LHCN-M2 (cell line): ENCODE measurements around the gene ZNF354C. TPM values are rescaled to one million over a fixed set of nuclear protein-coding genes. Genes with fewer than 3 reads are reported as not detected.
"Not testable (repeated sequence)": the region's sequence is repeated elsewhere in the genome, so short reads cannot be mapped to it uniquely, and the experiment has no call there.

ENCODE experiments used
- DNase-seq: peaks from one replicate; pipeline ENCODE4 v3.0.0-alpha.2; 2012; ENCODE audit warnings: low read depth
- polyA plus RNA-seq: library from polyadenylated mRNA; unstranded; fragments of >200 nt; gene quantifications from one replicate; pipeline ENCODE4 v1.2.1, GENCODE V29; 2012; ENCODE audit warnings: missing spikeins
- total RNA-seq: library from RNA; depleted of rRNA; stranded (reverse); fragments of >200 nt; gene quantifications from 2 replicates; pipeline ENCODE4 v1.2.3, GENCODE V29; 2014; rRNA removed

Gene ZNF354C
- 5.2 and 5.5 TPM in 2 replicates for total RNA-seq
- polyA plus RNA-seq = 1.5 TPM

DNA sequence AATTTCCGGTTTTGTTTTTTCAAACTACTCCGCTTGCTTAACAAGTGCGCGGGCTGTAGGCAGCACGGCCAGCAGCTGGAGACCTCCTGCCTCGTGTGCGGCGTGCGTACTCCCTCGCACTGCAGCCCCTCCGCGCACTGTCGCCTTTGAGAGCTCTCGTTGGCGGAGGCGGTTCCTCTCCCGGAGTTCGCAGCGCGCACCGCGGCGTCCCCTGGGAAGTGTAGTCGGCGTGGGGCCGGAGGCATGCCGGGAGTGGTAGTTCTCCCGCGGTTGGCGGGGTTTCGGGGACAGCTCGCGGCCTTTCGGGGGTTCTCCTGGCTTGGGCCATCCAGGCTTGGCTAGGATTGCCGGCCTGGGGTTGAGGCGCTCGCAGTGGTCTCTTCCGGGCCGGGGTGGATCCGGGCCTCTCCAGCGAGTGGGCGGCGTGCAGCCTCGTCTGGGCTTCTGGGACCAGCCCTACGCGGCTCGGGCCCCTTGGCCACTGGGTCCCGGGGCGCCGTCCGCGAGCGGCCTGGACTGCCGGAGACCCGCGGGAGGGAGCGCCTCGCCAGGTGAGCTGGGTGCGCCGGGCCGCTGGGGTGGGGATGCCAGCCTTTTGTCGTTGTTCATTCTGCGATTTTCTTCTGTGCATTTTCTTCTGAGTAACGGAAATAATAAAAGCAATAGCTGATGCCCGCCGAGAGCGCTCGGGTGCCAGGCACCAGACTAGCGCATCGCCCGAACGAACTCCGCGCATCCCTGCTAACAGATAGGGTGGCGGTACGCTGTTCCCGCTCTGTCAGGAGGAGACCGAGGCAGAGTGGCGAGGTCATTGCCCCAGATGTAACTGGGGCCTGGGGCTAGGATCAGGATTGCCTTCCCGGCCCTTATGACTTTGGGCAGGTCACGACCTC lies at the start of gene ZNF354C:
TSS of gene ZNF354C (plus strand) at position 258 of the 893 bp plus-strand sequence. CDS start 1,696 bp downstream, outside the sequence.
- peak; percentile 84 for DNase-seq

DNA sequence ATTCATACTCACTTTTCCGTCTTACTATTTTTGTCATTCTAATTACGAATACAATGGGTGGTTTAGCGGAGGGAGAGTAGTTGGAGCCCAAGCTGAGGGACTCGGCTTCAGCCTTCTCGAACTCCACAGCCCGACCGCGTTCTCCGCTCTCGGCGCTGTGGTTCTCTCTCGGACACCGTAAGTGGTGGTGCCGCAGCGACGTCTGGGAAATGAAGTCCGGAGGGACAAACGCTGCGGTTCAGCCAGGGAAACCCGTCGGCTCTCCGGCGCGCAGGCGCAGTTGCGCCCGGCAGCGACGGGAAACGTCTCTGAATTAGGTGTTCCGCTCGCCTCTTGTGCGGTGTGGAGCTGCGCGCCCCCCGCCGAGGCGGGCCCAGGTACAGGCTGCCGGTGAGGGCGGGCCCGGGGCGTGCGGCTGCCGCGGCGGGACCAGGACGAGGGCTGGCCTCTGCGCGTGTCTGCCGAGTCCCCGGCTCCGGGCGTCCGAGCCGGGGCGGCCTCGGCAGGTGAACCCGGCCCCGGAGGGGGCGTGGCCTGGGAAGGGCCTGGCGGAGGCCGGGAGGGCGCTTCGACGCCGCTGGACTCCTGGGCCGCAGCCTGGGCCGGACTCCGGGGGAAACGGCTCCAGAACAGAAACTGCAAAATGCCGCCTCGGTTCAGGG lies 36.5 kb upstream of the ZNF354C start, which contains the start of gene ZNF879:
TSS of gene ZNF879 (plus strand) at position 277 of the 662 bp plus-strand sequence. CDS start 1,201 bp downstream, outside the sequence.
- DNase-seq = peak; percentile 93

DNA sequence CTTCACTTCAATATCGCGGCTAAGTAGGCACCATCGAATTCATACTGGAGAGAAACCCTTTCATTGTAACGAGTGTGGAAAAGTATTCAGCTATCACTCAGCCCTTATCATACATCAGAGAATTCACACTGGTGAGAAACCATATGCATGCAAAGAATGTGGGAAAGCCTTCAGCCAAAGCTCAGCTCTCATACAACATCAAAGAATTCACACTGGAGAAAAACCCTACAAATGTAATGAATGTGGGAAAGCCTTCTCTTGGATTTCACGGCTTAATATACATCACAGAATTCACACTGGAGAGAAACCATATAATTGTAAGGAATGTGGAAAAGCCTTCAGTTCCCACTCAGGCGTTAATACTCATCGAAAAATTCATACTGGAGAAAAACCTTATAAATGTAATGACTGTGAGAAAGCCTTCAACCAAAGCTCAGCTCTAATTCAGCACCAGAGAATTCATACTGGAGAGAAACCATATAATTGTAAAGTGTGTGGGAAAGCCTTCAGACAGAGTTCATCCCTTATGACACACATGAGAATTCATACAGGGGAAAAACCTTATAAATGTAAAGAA lies 27.1 kb upstream of the ZNF354C start:
- DNase-seq = no peak

- no peak for DNase-seq
These were observed 15.4 kb upstream of the ZNF354C start for GRCh38 chr5:179044765-179045164.

GRCh38 chr5:179051784-179052183 lies 8.4 kb upstream of the ZNF354C start:
- DNase-seq = no peak

GRCh38 chr5:179054036-179054785 lies 6.0 kb upstream of the ZNF354C start:
- DNase-seq = no peak

DNA sequence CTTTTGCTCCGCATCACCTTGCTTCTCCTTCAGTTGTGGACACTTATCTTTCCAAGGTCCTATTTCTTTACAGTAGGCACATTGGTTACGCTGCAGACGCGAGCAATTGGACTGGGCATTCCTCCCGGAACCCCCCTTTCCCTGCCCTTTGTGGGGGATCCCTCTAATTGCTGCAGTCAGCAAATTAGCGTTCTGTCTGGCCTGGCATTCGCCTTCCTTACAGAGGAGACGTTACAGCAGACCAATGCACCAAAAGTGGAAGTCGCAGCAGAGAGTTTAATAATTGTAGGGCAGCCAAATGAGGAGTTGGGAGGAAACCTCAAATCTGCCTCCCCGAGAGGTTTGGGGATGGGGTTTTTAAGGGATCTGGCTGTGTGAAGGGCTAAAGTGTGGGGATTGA lies 5.3 kb upstream of the ZNF354C start:
- DNase-seq = no peak

DNA sequence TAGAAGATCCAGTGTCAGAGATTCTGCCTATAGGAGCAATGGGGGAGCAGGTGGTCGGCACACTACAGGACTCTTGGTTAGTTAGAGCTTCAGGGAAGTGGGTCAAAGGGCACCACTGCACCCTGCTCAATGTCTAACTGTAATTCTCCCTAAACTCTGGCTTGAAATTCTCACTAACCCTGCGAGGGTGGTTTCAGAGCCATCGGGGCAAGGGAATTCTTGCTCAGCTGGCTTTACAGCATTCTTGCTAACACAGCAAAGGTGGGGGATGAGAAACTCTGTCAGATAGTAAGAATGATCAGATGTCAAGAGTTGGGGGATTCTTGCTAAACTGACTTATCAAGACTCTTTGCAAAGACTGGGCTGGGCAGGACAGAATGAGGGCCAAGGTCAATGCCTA lies 4.7 kb upstream of the ZNF354C start:
- no peak for DNase-seq

- no peak for DNase-seq
These were observed 4.3 kb upstream of the ZNF354C start for GRCh38 chr5:179055841-179056240.

- DNase-seq = no peak
These were observed 852 bp downstream of the ZNF354C start for GRCh38 chr5:179061025-179061424.

DNA sequence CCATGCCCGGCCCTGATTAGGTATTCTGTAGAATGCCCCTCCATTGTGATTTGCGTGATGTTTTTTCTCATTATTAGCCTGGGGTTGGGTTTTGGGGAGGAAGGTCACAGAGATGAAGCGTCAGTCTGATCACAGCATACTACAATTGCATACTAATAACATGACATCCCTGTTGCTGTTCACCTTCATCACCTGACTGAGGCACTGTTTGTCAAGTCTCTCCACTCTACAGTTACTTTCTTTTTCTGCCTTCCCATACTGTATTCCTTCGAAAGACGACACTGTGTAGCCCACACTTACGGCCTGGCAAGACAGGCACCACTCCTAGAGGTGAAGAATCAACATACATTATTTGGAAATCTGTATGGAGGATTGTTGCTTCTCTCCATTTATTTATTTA lies 5.5 kb downstream of the ZNF354C start:
- DNase-seq = no peak

DNA sequence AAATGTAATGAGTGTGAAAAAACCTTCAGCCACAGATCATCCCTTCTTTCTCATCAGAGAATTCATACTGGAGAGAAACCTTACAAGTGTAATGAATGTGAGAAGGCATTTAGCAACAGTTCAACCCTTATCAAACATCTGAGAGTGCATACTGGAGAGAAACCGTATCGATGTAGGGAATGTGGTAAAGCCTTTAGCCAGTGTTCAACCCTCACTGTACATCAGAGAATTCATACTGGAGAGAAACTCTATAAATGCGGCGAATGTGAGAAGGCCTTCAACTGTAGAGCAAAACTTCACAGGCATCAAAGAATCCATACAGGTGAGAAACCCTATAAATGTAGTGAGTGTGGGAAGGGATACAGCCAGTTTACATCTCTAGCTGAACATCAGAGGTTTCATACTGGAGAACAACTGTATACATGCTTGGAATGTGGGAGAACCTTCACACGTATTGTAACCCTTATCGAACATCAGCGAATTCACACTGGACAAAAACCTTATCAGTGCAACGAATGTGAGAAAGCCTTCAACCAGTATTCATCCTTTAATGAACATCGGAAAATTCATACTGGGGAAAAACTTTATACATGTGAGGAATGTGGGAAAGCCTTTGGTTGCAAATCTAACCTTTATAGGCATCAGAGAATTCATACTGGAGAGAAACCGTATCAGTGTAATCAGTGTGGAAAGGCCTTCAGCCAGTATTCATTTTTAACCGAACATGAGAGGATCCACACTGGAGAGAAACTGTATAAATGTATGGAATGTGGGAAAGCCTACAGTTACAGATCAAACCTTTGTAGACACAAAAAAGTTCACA lies 19.2 kb downstream of the ZNF354C start:
- DNase-seq = no peak

GRCh38 chr5:179080724-179081123 lies 20.6 kb downstream of the ZNF354C start:
- DNase-seq = no peak

GRCh38 chr5:179089502-179089901 lies 29.3 kb downstream of the ZNF354C start:
- no peak for DNase-seq

GRCh38 chr5:179101282-179101681 lies 41.1 kb downstream of the ZNF354C start:
- DNase-seq = not testable (repeated sequence)

- no peak for DNase-seq
These were observed 50.4 kb downstream of the ZNF354C start for GRCh38 chr5:179110528-179110927.

- no peak for DNase-seq
These were observed 51.4 kb downstream of the ZNF354C start for GRCh38 chr5:179111267-179112207.

DNA sequence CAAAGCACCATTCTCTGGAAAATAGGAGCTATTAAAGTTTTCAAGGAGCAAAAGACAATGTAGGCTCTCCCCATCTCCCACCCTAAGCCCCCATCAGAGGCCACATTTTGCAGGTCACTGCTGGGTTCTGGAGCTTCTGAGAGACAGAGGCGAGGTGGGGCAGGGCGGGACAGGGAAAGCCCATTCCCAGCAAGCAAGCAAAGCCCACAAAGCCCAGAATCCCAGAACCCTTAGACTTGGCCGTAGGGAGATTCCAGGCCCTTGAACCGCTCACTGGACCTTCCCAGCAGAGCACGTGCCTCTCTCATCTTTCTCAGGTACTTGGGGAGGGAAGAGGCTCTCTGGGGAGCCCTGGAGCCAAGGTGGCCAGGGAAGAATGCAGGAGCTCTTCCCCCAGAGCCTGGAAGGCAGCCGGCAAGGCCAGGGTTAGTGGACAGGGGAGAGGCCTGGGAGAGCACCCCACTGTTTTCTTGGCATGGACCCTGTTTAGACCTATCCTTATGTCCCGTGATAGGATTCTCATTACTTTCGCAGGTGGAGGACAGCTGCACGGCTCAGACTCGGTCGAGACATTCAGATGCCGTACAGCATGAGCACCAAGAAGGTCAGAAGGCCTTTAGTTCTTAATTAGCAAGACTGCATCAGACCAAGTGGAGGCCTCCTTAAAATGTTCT lies 52.4 kb downstream of the ZNF354C start:
- no peak for DNase-seq

DNA sequence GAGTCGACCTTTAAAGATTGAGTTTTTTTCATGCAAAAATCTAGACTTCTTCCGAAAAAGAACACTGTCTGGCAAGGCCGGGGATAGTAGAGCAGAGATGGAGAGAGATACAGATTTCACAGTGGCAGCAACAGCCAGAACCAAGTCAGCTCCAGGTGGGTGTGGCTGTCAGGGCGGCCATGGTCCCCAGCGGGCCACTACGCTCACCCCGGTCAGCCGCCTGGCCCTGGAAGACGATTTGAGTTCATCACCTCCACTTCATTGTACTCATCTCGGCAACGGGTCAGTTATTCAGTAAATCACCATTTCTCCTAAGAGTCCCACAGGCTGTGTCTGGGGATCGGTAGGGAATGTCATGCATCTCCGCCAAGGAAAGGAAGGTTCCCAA lies 53.0 kb downstream of the ZNF354C start:
- DNase-seq = no peak
